Neural crest cell (in vitro differentiated cells): ENCODE measurements around the gene UVRAG. TPM values are rescaled to one million over a fixed set of nuclear protein-coding genes. Genes with fewer than 3 reads are reported as not detected.
A peak's percentile ranks its signal among the peaks of the same experiment; 100 is the strongest.

Source experiments
- DNase-seq: peaks from one replicate; pipeline ENCODE4 v3.0.0; 2021; ENCODE audit warnings: low read depth, mixed read lengths, low spot score
- H3K27ac Mint-ChIP-seq: one replicate; pipeline ENCODE4 v1.8.0; 2021; ENCODE audit warnings: mild to moderate bottlenecking, mixed read lengths; ENCODE audit not compliant: unreplicated experiment
- H3K27me3 Mint-ChIP-seq: 2 replicates; pipeline ENCODE4 v1.8.0; 2021; ENCODE audit warnings: low read depth, mild to moderate bottlenecking, mixed read lengths
- H3K36me3 Mint-ChIP-seq: 2 replicates; pipeline ENCODE4 v1.8.0; 2021; ENCODE audit warnings: low read depth, mild to moderate bottlenecking, mixed read lengths
- H3K4me1 Mint-ChIP-seq: 2 replicates; pipeline ENCODE4 v1.8.0; 2021; ENCODE audit warnings: mixed read lengths
- H3K4me3 Mint-ChIP-seq: one replicate; pipeline ENCODE4 v1.8.0; 2021; ENCODE audit warnings: mild to moderate bottlenecking, mixed read lengths
- H3K9me3 Mint-ChIP-seq: 2 replicates; pipeline ENCODE4 v1.8.0; 2021; ENCODE audit warnings: mixed read lengths
- CTCF ChIP-seq: fragments of 200-600 bp; sonication (generic); conservative IDR thresholded peaks from 2 replicates; pipeline ENCODE4 v1.5.0; 2021; ENCODE audit warnings: antibody characterized with exemption, mild to moderate bottlenecking
- total RNA-seq: library from RNA; stranded (reverse); gene quantifications from 2 replicates; pipeline ENCODE4 v1.2.1, GENCODE V29; 2021

UVRAG gene
- total RNA-seq, 1 donor from 2014 or later = 29.0 TPM

DNA sequence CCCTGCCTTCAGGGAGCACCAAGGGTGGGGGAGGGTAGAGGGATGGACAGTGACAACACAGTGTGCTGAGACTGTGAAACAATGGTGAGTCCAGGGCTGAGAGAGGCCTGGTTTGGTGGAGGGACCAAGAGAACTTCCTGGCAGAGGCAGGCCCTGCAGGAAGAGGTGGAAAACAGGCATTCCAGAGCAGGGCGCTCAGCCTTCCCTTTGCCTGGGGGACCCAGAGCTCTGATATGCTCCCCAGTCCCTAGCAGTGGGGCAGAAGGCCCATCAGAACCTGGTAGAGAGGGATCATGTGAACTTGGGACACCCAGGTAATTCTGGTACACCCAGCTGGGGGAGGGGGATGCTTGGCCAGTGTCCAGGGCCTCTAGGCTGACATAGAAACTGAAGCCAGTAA, 17.2 kb upstream of the UVRAG start:
- H3K4me1 Mint-ChIP-seq = peaks cover 4% of the 10 kb centered on the region
- no peak for TF ChIP-seq CTCF
- no peaks in the 10 kb centered on the region for H3K9me3 Mint-ChIP-seq
- H3K4me3 Mint-ChIP-seq = no peak overlapping the region
- no peaks in the 10 kb centered on the region for H3K36me3 Mint-ChIP-seq
- H3K27ac Mint-ChIP-seq = no peak overlapping the region
- no peaks in the 10 kb centered on the region for H3K27me3 Mint-ChIP-seq
- no peak for DNase-seq

- Mint-ChIP-seq H3K9me3 (no peaks in the 10 kb centered on the region), H3K4me1 (peaks cover 4% of the 10 kb centered on the region), H3K36me3 (no peaks in the 10 kb centered on the region), H3K4me3 (no peak overlapping the region), H3K27ac (no peak overlapping the region), H3K27me3 (no peaks in the 10 kb centered on the region)
- no peak for DNase-seq
- no peak for TF ChIP-seq CTCF
Measured at GRCh38 chr11:75800136-75800675, 14.8 kb upstream of the UVRAG start.

DNA sequence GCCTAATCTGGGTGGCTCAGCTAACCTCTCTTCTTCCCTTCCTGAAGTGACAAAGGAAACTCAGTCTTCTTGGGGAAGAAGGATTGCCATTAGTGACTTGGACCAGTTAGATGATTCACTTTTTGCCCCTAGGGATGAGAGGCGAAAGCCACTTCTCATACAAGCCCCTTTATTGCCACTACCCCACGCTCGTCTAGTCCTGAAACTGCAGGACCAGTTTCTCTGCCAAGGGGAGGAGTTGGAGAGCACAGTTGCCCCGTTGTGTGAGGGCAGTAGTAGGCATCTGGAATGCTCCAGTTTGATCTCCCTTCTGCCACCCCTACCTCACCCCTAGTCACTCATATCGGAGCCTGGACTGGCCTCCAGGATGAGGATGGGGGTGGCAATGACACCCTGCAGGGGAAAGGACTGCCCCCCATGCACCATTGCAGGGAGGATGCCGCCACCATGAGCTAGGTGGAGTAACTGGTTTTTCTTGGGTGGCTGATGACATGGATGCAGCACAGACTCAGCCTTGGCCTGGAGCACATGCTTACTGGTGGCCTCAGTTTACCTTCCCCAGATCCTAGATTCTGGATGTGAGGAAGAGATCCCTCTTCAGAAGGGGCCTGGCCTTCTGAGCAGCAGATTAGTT, 14.2 kb upstream of the UVRAG start:
- no peak overlapping the region for H3K27ac Mint-ChIP-seq
- no peaks in the 10 kb centered on the region for H3K36me3 Mint-ChIP-seq
- no peak overlapping the region for H3K4me3 Mint-ChIP-seq
- no peaks in the 10 kb centered on the region for H3K9me3 Mint-ChIP-seq
- no peak for DNase-seq
- no peaks in the 10 kb centered on the region for H3K27me3 Mint-ChIP-seq
- peaks cover 4% of the 10 kb centered on the region for H3K4me1 Mint-ChIP-seq
- no peak for TF ChIP-seq CTCF

- H3K36me3 Mint-ChIP-seq = no peaks in the 10 kb centered on the region
- peaks cover 4% of the 10 kb centered on the region for H3K4me1 Mint-ChIP-seq
- no peak for TF ChIP-seq CTCF
- DNase-seq = no peak
- no peaks in the 10 kb centered on the region for H3K27me3 Mint-ChIP-seq
- H3K9me3 Mint-ChIP-seq = no peaks in the 10 kb centered on the region
- no peak overlapping the region for H3K27ac Mint-ChIP-seq
- no peak overlapping the region for H3K4me3 Mint-ChIP-seq
Measured at GRCh38 chr11:75801362-75802020, 13.5 kb upstream of the UVRAG start.

DNA sequence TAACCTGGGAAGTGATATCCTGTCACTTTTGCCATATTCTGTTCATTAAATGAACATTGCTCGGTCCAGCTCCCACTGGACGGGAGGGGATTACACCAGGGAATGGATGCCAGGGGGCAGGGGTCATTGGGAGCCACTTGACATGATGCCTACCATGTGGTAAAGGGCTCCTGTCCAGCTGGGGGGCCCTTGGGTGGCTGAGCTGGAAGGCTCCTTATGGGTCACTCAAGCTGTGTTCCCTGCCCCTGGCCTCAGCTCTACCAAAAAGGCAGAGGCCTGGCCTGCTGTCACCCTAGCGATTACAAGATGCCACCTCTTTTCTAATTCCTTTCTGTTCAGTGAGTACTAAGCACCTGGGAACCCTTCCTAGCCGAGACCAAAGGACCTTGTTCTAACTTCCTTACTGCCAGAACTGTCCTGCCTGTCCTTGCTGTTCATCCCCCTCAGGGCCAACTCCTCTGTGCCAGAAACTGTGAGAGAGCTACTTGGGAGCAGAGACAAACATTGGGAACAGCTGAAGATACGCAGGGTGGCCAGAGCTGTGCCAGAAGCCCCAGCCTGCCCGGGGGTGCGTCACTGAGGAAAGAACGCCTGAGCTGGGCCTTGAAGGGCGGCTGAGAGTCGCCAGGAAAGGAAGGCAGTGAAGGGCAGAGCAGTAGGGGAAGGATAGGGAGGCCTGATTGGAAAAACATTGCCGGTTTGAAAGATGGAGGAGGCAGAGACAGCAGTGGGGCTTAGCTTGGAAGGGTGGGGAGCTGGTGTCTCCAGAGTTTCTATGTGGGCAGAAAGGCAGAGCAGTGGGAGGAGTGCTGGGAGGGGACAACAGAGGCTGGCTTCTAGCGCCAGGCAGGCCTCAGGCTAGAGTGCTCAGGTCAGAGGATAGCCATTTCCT, 12.7 kb upstream of the UVRAG start:
- no peaks in the 10 kb centered on the region for H3K36me3 Mint-ChIP-seq
- H3K9me3 Mint-ChIP-seq = no peaks in the 10 kb centered on the region
- TF ChIP-seq CTCF = no peak
- no peak for DNase-seq
- peak overlapping the region; percentile 19 for H3K27ac Mint-ChIP-seq
- H3K4me1 Mint-ChIP-seq = peaks cover 4% of the 10 kb centered on the region
- no peak overlapping the region for H3K4me3 Mint-ChIP-seq
- no peaks in the 10 kb centered on the region for H3K27me3 Mint-ChIP-seq
